GM19438 (cell line): ENCODE results near the gene TRIM16.
"Not testable (repeated sequence)": the region's sequence is repeated elsewhere in the genome, so short reads cannot be mapped to it uniquely, and the experiment has no call there.

ENCODE experiments used
- ATAC-seq: cut with Tn5 transposase; IDR thresholded peaks from one replicate; pipeline ENCODE4 v1.9.1; 2021; ENCODE audit warnings: low read depth; ENCODE audit not compliant: unreplicated experiment

Gene TRIM16

GRCh38 chr17:15683824-15684478, at the start of gene TRIM16:
Gene TRIM16 (minus strand): TSS chr17:15684311. CDS start chr17:15651609, 32,702 bp downstream.
- peak; percentile 67 for ATAC-seq

- ATAC-seq: not testable (repeated sequence)
Measured at GRCh38 chr17:15733174-15733789, 49.2 kb upstream of the TRIM16 start.

DNA sequence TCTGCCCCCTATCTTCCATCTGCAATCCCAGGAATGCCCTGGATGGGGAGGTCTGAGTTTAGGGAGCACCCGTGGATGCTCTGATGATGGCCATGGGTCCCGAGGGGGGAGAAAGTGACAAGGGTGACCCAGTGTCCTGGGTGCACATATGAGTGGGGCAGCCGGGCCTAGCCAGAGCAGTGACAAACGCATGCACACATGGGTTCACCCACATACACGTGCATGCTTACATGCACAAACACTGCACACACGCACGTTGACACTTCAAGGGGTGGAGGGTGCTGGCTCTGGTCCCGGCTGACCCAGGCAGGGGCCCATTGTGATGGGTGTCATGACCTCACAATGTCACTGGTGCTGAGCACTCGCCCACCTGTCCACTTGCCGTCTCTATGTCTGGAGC, 47.8 kb upstream of the TRIM16 start, which contains the start of gene TBC1D26:
Gene TBC1D26 (plus strand): TSS at position 384 of the 400 bp plus-strand sequence. CDS start 3,066 bp downstream, outside the sequence.
- ATAC-seq: not testable (repeated sequence)

DNA sequence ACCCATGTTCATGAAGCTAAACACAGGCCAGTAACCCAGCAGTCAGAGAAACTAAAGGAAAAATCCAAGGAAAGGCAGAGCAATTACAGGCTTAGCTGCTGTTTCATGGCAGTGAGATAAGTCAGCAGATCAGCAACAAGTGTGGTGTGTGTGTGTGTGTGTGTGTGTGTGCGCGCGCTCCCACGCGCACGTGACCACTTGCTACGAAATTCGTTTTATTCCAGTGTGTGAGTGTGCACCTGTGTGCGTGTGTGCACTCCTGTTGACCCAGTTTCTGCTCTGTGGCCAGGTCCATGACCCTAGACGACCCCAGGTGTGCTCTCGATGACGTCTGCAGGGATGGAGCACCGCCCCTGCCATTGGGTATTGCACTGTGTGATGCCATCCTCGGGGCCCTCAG, 46.4 kb upstream of the TRIM16 start:
- ATAC-seq: not testable (repeated sequence)

DNA sequence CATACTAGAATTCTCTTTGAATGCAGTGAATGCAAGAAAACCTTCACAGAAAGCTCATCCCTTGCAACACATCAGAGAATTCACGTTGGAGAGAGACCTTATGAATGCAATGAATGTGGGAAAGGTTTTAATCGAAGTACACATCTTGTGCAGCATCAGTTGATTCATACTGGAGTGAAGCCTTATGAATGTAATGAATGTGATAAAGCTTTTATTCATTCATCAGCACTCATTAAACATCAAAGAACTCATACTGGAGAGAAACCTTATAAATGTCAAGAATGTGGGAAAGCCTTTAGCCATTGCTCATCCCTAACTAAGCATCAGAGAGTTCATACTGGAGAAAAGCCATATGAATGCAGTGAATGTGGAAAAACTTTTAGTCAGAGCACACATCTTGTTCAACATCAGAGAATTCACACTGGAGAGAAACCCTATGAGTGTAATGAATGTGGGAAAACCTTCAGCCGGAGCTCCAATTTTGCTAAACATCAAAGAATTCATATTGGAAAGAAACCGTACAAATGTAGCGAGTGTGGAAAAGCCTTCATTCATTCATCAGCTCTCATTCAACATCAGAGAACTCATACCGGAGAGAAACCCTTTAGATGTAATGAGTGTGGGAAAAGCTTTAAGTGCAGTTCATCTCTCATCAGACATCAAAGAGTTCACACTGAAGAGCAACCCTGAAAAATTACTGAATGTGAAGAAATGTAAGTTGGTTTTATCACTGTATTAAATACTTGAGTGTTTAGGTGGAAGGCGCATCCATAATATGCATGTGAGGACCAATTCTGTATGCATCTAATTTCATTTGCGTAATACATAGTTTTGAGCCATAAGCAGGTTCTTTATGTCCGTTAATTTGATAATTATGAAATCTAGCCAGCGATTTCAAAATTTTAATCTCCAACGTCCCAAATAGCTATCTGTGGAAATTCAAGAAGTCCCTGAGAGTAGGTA, 32.8 kb upstream of the TRIM16 start:
- not testable (repeated sequence) for ATAC-seq

GRCh38 chr17:15708879-15709278, 24.8 kb upstream of the TRIM16 start:
- ATAC-seq: not testable (repeated sequence)

DNA sequence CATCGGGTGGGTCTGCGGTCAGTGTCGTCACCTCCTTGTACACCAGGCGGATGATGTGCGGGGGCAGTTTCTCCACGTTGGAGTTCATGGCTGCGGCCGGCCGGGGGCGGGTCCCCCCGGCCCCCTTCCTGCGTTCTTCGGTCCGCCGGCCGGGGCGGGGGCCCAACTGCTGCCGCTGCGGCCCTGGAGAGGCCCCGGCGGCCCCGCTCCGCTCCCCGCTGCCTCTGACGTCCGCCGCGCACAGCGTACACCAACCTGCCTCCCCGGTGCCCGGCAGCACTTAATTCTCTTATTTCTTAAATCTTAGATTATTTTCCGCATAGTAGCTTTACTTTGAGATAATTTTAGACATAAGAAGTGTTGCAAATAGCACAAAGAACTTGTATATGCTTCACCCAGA, 20.7 kb upstream of the TRIM16 start:
- not testable (repeated sequence) for ATAC-seq

DNA sequence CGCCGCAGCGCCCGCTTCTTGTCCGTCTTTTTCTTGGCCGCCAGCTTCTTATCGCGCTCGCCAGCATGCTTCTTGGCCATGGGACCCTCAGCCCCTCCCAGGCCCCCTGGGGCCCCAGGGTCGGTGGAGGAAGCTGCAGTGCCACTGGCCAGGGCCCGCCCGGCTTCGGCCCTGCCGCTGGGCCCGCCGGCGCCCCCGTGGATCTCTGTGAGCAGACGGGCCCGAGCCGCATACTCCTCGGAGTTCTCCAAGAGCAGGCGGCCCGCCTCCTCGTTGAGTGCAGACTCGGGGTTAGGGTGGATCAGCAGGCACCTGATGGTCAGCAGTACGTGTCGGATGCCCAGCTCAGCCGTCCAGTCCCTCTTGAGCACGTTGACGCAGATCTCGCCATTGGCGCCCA, 20.1 kb upstream of the TRIM16 start:
- ATAC-seq: not testable (repeated sequence)

DNA sequence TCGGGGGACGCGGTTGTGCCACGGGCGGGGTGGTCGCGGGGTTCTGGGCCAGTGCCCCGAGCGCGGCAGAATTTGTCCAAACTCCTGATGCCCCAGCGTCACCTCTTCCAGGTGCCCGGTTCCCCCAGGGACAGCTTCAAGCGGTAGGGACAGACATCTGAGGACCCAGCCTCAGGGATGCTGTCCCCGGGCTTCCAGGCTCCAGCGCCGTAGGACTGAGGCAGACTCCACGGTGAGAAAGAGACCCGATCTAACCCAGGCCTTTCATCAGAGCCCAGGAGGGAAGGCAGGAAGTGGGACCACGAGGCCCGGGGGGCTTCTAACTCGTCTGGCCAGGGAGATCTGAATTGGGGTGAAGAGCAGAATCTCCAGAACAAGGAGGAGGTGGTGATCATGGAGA, 15.8 kb upstream of the TRIM16 start:
- ATAC-seq: peak; percentile 13

GRCh38 chr17:15699413-15699924, 15.4 kb upstream of the TRIM16 start, which contains the start of gene ZNF286A:
Gene ZNF286A (plus strand): TSS chr17:15699752. CDS start chr17:15700330, 578 bp downstream.
- peak; percentile 97 for ATAC-seq

DNA sequence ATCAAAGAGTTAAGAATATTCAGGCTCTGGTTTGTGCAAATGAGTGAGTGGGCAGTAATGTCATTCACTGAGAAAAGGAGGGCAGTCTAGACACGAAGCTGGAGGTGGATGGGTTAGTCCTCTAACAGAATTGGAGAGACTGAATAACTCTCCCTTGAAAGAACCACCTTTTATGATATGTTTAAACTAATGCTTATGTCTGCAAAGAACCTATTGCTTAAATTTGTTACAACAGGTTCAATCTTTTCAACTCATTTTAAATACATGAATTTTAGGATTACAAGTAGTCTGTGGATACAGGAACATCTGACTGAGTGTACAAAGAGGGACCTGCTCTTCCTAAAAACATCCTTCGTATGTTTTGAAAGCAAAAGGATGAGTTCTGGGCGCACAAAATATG, 14.9 kb upstream of the TRIM16 start:
- not testable (repeated sequence) for ATAC-seq

GRCh38 chr17:15687494-15687893, 3.4 kb upstream of the TRIM16 start:
- not testable (repeated sequence) for ATAC-seq

GRCh38 chr17:15683135-15683534, 976 bp downstream of the TRIM16 start:
- peak; percentile 51 for ATAC-seq

DNA sequence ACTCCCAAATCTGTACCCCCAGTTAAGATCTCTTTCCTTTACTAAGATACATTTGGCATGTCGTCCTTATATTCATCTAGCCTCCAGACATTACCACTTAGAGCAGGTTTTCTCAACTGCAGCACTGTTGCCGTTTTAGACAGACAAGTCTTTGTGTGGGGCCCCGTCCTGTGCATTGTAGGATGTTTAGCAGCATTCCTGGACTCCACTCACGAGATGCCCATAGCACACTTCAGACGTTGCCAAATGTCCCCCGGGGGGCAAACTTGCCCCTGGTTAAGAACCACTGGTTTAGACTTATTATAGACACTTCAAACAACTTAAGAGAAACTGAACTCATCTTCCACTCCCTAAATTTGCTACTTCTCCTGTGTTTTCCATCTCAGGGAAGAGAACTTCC, 8.1 kb downstream of the TRIM16 start:
- ATAC-seq: not testable (repeated sequence)

- not testable (repeated sequence) for ATAC-seq
Measured at GRCh38 chr17:15674640-15675039, 9.5 kb downstream of the TRIM16 start.

GRCh38 chr17:15669526-15669925, 14.6 kb downstream of the TRIM16 start:
- ATAC-seq: not testable (repeated sequence)

- ATAC-seq: no peak
Measured at GRCh38 chr17:15663691-15664090, 20.4 kb downstream of the TRIM16 start.

DNA sequence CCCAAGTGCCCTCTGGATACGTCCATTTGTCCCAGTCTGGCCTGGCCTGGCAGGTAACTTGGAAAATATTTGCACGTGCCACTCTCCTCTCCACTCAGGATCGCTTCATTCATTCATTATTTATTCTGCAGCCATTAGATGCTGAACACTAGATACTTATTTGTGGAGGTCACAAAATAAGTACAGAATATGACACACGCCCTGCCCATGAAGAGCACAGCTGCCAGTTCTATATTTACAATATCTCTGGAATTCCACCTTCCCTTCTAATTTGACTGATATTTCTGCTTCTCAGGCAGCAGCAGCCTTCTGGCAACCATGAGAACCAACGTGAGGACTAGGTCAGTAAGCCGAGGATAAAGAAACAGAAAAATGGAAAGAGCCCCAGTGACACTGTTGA, 20.9 kb downstream of the TRIM16 start:
- no peak for ATAC-seq

DNA sequence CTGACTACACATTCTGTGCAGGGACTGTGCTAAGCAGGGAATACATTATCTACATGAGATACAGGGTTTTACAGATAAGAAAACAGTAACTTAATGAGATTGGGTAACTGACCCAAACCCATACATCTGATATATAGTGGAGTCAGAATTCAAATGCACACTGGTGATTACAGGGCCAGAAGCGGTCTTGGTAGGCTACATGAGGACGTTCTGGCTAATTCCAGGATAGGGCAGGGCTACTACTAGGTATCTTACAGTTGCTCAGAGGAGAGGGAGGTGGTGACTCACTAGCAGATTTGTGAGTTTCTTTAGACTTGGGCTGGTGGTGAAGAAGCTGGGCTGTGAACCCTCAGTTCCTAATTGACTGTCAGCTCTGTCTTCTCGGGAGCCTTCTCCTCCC, 21.4 kb downstream of the TRIM16 start:
- ATAC-seq: no peak

- no peak for ATAC-seq
Measured at GRCh38 chr17:15660077-15660476, 24.0 kb downstream of the TRIM16 start.

GRCh38 chr17:15659663-15660062, 24.4 kb downstream of the TRIM16 start:
- no peak for ATAC-seq
